ENCODE measurements around the gene GRM1.

The GRM1 gene

DNA sequence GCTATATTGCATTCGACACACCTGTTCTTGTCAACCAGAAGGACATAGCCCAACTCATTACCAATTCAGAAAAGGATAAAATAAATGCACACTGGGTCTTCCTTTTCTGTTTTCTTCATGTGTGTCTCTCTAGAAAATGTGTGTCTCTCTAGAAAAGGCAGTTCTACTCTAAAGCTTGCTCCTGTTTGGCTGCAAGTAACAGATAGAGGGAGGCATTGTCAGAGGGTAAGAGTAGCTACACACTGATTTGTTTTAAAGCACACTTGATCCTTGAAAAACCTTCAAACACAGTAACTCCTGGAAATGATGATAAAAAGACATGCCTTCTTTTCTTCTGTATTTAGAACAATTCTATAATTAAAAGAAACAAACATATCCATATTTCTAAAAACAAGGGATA, 21.3 kb downstream of the GRM1 start:
- no peak for DNase-seq (ENCODE audit: low read depth)
- TF ChIP-seq, protein P1, sequence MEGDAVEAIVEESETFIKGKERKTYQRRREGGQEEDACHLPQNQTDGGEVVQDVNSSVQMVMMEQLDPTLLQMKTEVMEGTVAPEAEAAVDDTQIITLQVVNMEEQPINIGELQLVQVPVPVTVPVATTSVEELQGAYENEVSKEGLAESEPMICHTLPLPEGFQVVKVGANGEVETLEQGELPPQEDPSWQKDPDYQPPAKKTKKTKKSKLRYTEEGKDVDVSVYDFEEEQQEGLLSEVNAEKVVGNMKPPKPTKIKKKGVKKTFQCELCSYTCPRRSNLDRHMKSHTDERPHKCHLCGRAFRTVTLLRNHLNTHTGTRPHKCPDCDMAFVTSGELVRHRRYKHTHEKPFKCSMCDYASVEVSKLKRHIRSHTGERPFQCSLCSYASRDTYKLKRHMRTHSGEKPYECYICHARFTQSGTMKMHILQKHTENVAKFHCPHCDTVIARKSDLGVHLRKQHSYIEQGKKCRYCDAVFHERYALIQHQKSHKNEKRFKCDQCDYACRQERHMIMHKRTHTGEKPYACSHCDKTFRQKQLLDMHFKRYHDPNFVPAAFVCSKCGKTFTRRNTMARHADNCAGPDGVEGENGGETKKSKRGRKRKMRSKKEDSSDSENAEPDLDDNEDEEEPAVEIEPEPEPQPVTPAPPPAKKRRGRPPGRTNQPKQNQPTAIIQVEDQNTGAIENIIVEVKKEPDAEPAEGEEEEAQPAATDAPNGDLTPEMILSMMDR (IDR thresholded peaks at IDR 0.05; ENCODE audit: low read depth, low read length, missing control alignments), result no peak
- no peak overlapping the region for H3K4me3 ChIP-seq (ENCODE audit: low read depth, low read length)
- in situ Hi-C loops (cut with HindIII; ENCODE audit: low sequenced_read_pairs), result no loop called here

DNA sequence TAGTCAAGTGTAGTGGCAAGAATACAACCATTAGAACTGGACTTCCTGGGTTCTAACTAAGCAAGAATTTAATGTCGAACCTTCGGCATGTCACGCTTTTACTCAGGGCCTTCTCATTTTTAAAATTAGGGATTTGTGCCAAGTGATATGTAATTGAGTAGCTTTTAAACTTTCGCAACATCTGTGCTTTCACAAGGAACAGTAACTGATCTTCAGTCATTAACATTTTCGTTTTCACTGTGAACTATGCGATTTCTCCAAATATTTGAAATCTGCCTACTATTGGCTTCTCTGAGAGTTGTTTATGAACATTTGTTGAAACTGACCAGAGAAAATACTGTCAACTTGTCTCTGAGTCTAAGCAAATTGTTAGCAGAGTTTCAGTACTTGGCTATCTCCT, 27.6 kb downstream of the GRM1 start:
- TF ChIP-seq, protein P1 (IDR thresholded peaks at IDR 0.05; ENCODE audit: low read depth, low read length, missing control alignments), result no peak
- in situ Hi-C loops (cut with HindIII; ENCODE audit: low sequenced_read_pairs), result no loop called here
- H3K4me3 ChIP-seq (ENCODE audit: low read depth, low read length), result no peak overlapping the region
- no peak for DNase-seq (ENCODE audit: low read depth)

DNA sequence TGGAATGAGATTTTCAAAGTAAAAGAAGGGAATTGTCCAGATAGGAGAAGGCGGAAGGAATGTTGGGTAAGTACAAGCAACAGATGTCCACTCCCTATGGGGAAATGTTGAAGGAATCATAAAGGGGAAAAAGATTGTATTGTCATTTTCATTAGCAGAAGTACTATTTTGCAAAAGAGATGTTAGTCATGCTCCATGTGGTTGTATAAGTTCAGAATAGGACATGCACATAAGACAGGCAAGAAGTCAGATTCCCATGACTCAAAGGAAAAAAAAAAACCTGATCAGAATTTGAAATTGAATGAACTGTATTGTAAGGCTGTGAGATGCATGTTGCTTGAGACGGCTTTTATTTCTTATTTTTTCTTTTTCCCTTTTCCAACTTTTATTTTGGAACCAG, 36.8 kb downstream of the GRM1 start:
- TF ChIP-seq, protein P1 (IDR thresholded peaks at IDR 0.05; ENCODE audit: low read depth, low read length, missing control alignments), result no peak
- in situ Hi-C loops (cut with HindIII; ENCODE audit: low sequenced_read_pairs), result no loop called here
- no peak for DNase-seq (ENCODE audit: low read depth)
- H3K4me3 ChIP-seq (ENCODE audit: low read depth, low read length), result no peak overlapping the region

DNA sequence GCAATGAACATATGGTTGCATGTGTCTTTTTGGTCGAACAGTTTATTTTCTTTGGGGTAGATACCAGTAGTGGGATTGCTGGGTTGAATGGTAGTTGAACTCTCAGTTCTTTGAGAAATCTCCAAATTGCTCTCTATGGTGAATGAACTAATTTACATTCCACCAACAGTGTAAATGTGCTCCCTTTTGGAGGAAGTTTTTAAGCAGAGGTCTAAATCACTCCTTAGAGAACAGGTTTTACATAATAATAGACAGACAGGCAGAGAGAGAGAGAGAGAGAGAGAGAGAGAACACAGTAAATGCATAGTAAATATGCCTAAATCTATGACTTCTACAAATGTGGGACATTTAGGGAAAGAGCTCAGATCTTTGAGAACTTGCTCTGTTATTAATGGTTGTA, 37.6 kb downstream of the GRM1 start:
- no peak for DNase-seq (ENCODE audit: low read depth)
- TF ChIP-seq, protein P1 (IDR thresholded peaks at IDR 0.05; ENCODE audit: low read depth, low read length, missing control alignments), result no peak
- no peak overlapping the region for H3K4me3 ChIP-seq (ENCODE audit: low read depth, low read length)
- in situ Hi-C loops (cut with HindIII; ENCODE audit: low sequenced_read_pairs), result no loop called here

DNA sequence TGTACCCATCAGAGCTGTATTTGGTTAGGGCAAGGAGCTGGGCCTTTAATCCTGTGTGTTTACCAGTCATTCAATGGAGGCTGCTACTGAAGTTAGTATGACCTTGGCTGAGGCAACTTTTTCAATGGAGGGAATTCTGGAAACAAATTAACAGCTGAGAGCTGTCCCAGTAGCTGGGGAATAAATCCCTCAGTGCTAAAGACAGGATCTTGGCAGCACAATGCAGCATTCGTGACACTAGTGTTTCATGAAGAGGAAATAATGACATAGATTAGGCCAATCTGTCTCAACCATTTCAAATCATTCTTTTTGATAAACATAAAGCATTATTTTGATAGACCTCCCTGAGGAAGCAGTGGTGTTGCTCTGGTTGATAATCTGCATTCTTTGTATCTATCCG, 42.9 kb downstream of the GRM1 start:
- DNase-seq (ENCODE audit: low read depth), result no peak
- no peak overlapping the region for H3K4me3 ChIP-seq (ENCODE audit: low read depth, low read length)
- TF ChIP-seq, protein P1 (IDR thresholded peaks at IDR 0.05; ENCODE audit: low read depth, low read length, missing control alignments), result no peak
- in situ Hi-C loops (cut with HindIII; ENCODE audit: low sequenced_read_pairs), result no loop called here

DNA sequence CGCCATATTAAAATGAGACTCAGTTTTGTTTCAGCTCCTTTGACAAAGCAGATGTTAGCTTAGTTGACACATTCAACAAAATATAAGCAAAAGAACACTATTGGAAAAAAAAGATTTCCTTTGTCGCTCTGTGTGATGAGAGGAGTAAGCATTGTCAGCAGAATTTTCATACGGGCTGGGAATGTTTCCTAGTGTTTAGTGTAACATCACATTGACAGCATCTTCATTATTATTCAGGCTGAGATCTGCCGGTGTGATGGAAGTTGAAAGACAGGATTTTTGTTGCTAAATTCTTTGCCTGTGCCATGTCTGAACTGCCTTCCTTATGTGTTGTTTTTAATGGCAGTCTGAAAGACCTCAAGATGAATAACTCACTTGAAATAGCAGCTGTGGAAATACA, 49.1 kb downstream of the GRM1 start:
- no peak overlapping the region for H3K4me3 ChIP-seq (ENCODE audit: low read depth, low read length)
- in situ Hi-C loops (cut with HindIII; ENCODE audit: low sequenced_read_pairs), result no loop called here
- no peak for DNase-seq (ENCODE audit: low read depth)
- TF ChIP-seq, protein P1 (IDR thresholded peaks at IDR 0.05; ENCODE audit: low read depth, low read length, missing control alignments), result no peak

DNA sequence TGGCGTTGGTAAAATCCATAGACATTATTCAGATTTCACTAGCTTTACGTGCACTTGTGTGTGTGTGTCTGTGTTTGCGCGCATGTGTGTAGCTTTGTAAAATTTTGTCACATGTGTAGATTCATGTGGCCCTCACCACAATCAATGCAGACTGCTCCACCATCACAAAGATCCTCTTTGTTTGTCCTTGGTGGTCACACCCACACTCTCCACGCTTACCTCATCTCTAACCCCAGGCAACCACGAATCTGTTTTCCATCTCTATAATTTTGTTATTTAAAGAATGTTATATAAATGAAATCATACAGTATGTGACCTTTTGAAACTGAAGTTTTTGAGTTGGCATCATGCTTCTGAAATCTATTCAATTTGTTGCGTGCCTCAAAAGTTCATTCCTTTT, 58.5 kb downstream of the GRM1 start:
- TF ChIP-seq, protein P1 (IDR thresholded peaks at IDR 0.05; ENCODE audit: low read depth, low read length, missing control alignments), result no peak
- DNase-seq (ENCODE audit: low read depth), result no peak
- no peak overlapping the region for H3K4me3 ChIP-seq (ENCODE audit: low read depth, low read length)
- in situ Hi-C loops (cut with HindIII; ENCODE audit: low sequenced_read_pairs), result no loop called here

Measured in astrocyte of the cerebellum (primary cell).